ENCODE measurements around the gene ZSCAN18.
"Not testable (repeated sequence)": the region's sequence is repeated elsewhere in the genome, so short reads cannot be mapped to it uniquely, and the experiment has no call there.

The ZSCAN18 gene, protein sequence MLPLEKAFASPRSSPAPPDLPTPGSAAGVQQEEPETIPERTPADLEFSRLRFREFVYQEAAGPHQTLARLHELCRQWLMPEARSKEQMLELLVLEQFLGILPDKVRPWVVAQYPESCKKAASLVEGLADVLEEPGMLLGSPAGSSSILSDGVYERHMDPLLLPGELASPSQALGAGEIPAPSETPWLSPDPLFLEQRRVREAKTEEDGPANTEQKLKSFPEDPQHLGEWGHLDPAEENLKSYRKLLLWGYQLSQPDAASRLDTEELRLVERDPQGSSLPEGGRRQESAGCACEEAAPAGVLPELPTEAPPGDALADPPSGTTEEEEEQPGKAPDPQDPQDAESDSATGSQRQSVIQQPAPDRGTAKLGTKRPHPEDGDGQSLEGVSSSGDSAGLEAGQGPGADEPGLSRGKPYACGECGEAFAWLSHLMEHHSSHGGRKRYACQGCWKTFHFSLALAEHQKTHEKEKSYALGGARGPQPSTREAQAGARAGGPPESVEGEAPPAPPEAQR

DNA sequence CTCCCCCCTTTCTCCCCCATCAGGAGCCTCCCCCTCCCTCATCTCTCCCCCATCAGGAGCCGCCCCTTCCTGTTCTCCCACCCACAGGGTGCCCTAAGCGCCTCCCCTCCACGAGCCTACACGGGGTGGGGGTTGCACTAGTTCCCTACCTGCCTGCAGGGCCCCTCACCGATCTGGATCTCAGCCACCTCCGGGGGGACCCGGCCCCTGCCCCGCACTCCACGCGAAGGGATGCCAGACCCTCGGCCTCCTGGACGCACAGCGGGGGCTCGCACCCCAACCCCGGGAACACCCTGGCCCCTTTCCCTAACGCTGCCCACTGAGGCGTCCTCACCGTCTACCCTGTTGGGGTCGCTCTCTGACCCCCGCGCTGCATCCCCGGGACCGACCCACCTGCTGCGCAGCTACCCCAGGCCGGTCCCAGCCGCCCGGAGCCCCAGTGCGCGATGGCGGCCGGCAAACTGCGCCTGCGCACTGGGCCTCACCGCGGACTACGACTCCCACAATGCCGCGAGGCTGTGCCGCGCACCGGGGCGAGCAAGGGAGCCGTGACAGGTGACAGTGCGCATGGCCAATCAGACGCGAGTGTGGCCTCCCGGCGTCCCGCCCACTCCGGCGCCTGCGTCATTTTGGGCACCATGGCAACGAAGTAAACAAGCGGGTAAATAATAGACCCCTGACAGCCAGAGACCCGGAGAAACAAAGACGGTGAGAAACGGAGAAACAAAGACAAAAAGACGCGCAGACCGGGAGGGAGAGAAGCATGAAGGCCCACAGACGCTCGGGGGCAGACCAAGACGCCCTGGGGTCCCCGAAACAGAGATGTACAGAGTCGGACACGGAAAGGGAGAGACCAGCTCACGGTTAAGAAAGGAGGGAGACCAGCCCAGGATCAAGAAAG, at the start of gene ZSCAN18:
Gene ZSCAN18, minus strand, starts transcription at position 451 of the 901 bp plus-strand sequence. CDS start 7,964 bp downstream, outside the sequence.
- DNase-seq = peak; percentile 92 to 95

DNA sequence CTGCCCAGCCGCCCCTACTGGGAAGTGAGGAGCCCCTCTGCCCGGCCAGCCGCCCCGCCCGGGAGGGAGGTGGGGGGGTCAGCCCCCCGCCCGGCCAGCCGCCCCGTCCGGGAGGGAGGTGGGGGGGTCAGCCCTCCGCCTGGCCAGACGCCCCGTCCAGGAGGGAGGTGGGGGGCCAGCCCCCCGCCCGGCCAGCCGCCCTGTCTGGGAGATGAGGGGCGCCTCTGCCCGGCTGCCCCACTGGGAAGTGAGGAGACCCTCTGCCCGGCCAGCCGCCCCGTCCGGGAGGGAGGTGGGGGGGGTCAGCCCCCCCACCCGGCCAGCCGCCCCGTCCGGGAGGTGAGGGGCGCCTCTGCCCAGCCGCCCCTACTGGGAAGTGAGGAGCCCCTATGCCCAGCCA, 49.4 kb upstream of the ZSCAN18 start:
- not testable (repeated sequence) for DNase-seq

DNA sequence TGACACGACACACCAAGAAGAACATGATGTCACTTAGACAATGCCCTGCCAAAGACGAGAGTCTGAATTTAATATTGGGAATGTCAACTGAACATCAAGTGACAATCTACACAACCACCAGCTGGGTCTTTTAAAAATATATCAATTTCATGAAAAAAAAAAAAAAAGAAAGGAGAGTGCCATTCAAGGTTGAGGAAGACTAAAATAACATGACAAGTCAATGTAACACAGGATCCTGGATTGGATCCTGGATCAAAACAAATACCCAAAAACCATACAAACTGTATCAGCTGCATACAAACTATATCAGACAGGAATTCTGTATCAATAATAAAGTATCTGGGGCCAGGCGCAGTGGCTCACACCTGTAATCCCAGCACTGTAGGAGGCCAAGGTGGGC, 47.8 kb upstream of the ZSCAN18 start:
- no peak for DNase-seq

DNA sequence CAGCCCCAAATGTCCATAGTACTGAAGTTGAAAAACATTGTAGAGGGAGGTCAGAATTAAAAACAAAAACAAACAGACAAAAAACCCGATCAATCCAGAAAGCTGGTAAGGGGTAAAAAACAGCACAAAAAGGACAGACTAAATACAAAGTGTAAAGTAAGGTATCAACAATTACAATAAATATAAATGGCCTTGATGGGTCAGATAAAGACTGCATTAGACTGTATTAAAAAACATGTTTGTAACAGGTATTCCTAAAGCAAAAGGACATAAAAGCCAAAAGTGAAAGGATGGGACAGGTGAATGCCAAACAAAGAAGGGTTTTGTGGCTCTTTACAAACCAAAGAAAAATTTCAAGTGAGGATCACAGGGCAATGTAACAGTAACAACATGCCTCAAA, 36.2 kb upstream of the ZSCAN18 start:
- no peak for DNase-seq

DNA sequence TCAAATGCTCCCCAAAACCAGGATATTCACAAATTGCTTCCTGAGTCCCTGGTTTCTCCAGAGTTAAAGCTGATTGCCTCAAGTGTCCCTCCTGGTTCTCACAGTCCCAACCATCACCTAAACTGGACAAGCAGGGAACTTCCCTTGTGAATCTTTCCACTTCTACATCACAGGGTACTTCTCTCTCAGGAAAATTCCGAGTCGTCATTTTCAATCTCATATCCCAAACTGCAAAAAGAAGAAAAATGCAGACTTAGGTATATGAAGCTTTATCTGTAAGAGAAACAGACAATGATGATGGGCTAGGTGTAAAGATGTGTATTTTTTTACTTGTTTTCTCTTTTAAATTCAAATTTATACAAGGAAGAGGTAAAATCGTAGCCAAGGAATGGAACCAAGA, 31.3 kb upstream of the ZSCAN18 start:
- no peak for DNase-seq

DNA sequence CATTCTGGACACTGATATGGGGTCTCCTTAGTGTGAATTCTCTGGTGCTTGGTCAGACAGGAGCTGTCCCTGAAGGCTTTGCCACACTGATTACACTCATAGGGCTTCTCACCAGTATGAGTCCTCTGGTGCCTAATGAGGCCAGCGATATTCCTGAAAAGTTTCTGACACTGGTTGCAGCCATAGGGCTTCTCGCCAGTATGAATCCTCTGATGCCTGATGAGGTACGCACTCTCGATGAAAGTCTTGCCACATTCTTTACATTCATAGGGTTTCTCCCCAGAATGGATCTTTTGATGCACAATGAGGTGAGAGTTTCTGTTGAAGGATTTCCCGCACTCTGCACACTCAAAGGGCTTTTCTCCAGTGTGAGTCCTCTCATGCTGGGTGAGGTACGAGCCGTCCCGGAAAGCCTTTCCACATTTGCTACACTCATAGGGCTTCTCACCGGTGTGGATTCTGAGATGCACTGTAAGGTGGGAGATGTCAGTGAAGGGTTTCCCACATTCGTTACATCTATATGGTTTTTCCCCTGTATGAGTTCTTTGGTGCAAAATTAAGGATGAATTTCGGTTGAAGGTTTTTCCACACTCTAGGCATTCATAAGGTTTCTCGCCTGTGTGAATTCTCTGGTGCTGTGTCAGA, 30.1 kb upstream of the ZSCAN18 start:
- DNase-seq = no peak

DNA sequence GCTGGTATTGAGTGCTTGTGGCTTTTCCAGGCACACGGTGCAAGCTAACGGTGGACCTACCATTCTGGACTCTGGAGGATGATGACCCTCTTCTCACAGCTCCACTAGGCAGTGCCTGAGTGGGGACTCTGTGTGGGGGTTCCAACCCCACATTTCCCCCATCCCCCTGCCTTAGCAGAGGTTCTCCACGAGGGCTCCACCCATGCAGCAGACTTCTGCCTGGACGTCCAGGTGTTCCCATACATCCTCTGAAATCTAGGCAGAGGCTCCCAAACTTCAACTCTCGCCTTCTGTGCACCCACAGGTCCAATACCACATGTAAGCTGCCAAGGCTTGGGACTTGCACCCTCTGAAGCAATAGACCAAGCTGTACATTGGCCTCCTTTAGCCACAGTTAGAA, 25.3 kb upstream of the ZSCAN18 start:
- no peak for DNase-seq

DNA sequence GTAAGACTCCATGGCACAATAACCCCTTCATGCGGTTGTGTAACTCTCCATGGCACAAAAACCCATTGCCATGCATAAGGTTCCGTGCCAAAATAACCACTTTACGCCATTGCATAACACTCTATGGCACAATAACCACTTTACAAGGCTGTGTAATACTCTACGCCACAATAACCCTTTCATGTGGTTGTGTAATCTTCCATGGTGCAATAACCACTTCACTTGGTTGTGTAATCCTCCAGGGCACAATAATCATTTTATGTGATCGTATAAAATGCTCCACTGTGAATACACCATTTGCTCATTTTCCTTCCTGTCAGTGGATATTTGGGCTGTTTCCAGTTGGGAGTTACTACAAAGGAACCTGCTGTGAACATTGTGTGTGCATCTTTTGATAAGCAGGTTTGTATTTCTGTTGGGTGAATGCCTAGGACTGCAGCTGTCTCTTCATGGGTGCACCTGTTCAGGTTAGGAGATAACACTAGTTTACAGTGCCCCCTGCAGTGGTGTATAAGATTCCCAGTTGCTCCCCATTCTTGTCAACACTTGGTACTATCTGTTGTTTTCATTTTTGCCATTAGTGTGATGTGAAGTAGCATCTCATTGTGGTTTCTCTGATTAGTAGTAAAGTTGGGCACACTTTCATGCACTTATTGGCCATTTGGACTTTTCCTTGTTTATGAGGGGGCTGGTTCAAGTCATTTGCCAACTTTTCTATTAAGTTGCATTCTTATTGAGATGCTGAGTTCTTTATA, 21.1 kb upstream of the ZSCAN18 start:
- DNase-seq = no peak

DNA sequence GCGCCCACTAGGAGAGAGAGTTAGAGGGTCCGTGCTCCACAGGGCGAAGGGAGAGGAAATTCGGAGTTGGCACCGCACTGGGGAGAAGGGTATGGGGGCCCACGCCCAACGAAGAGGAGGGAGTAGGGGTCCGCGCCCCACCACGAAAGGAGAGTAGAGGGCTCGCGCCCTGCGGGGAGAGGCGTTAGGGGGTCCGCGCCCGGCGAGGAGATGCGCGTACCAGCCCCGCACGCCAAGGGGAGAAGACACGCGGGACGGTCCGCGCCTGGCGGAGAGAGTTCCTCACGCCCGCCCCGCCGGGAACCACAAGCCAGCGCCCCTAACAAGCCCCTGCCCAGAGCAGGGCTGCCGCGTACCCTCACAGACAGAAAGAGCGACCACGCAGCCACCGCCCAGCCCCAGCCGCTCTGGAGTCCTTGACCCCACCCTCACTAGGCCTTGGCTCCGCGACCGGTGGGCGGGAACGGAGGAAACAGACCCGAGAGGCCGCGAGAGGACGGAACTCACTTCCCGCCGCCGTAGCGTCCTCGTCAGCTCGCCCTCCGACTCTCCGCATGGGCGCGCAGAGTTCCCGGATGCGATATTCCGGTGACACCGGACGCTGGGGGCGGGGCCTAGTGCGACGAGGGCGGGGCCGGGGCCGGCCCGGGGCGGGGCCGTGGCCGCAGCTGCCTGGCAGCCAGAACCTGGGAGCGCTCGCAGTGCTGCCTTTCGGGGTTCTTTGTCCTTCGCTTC, 20.0 kb upstream of the ZSCAN18 start:
- no peak for DNase-seq

DNA sequence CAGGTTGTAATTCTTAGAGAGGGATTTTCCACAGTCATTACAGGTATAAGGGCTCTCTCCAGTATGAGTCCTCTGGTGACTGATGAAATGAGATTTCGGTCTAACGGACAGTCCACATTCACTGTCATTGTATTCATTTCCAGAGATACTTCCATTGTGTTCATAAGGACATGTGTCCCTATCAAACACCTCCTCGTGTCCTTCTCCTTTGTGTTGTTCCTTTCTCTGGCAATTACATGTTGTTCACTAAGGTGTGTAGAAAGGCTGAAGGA, 10.5 kb upstream of the ZSCAN18 start:
- DNase-seq = no peak

DNA sequence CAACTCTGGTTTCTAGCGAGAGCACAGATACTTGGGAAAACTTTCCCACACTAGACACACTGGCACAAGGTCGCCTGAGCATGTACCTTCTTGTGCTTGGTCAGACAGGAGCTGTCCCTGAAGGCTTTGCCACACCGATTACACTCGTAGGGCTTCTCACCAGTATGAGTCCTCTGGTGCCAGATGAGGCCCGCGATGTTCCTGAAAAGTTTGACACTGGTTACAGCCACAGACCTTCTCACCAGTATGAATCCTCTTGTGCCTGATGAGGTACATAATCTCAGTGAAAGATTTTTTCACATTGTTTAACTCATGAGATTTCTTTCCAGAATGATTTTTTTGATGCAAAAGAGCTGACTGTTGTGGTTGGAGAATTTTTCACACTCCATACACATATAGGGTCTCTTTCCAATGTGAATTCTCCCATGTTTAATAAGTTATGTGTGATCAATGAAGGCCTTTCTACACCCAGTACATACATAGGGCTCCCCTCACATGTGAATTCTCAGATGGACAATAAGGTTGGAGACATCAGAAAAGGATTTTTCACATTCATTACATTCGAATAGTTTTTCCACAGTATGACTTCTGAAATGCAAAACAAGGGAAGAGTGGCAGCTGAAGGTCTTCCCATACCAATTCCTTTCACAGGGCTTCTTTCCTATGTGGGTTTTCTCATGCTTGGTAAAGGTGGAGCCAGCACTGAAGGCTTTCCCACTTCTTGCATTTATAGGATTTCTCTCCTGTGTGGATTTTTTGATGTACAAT, 9.9 kb upstream of the ZSCAN18 start:
- DNase-seq = no peak

DNA sequence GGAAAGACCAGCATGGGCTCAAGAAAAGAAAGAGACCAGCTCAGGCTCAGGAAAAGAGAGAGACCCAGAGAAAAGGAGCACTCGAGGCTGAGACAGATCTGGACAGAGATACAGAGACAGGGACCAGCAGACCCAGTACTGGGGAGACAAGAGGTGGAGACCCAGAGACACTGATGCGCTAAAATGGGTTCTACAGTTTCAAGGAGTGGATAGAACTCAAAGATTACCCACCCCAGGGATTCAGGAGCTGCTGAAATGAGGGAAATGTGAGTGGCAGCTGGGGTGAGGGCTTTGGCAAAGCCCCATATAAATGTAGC, 609 bp upstream of the ZSCAN18 start:
- DNase-seq = no peak

DNA sequence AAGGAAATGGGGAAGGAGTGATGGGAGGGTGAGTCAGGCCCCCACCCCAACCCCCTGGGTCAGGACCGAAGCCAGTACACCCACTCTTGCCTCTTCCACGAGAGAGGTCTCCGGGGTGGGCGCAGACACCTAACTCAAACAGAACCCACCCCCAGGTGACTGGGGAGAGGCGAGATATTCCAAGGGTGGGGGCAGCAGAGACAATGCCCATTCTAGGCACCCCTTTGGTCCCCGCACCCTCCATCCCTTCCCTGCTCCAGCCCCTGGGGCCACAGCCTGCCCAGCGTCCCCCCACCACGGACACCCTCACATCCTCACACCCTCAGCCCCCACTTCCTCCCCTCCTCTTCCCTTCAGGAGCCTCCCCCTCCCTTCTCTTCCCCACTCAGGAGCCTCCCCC, 682 bp downstream of the ZSCAN18 start:
- DNase-seq = no peak

DNA sequence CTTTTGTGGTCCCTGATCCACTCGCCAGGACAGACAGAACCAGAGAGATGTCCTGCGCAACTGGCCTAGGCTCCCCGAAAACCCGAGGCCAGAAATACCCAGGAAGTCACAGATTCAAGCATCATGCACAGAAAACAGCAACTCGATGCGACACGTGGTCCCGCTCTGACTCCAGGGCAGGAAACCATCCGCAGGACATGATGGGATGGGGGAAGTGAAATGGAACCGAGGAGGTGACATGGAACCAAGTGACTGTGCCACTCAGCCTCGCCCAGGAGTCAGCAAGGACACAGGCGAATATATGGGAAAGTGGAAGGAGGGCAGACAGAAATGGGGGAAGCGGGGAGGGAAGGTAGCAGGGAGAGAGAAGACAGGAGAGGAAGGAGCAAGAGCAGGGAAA, 1.1 kb downstream of the ZSCAN18 start:
- DNase-seq = no peak

DNA sequence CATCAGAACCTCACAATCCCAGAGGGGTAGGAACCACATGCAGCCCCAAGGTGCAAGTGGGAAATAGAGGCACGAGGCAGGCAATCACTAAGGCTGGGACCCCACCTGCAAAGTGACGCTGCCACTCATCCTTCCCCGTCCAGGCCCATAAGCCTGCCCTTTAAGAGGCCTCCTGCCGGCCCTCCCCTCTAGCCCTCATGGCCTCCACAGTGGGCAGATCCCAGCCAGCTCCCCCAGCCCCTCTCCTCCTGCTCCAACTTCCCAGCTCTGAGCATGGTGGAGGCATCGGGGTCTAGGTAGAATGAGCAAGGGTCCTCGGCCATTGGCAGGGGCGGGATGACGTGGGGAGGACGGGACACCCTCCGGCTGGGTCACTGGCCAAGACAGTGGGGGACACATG, 2.7 kb downstream of the ZSCAN18 start:
- no peak for DNase-seq

DNA sequence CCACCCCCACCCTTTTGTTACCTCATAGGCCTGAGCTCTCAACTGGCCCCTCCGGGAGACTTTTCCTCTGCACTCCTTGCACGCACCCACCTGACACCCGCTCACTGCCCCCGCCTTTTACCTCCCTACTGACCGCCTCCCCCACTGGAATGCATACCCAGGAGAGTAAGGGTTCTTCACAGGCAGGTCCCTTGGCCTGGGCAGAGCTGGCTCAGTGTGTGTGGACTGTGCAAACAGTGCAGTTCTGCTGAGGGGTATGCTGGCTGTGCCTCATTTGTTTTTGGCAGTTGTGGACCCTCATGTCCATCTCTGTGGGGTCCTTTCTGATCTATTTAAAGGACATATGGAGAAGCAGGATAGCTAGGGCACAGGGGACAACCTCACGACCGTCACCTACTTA, 5.0 kb downstream of the ZSCAN18 start:
- no peak for DNase-seq

DNA sequence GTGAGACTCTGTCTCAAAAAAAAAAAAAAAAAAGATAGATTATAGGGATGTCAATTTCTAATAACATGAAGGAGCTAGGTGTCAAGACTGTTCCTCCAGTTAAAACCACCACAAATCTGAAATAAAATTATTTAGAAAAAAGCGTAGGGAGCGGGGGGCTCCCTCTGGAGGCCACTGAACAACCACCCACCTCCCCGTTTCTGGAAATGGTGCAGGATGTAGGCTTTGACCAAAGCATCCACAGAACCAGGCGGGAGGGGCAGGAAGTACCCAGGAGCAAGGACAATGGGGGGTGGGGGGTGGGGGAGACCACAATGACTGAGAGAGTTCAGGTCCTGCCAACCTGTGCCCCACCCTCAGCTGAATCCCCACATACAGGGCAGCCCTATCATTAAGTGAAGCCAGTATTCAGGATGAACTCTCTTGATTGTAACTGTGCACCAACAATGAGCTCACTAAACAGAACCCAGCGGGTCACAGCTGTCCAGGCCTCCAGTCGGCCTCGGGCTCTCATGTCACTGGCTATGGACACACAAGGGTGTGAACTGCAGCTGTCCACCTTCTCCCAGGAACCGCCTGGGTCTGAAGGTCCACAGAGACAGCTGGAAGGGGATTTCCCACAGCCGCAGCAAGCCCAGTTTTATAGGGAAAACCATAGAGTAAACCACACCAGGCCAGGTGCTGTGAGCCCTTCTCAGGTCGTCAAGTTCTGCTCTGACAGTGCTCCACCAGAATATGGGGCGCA, 6.6 kb downstream of the ZSCAN18 start:
- DNase-seq = no peak

DNA sequence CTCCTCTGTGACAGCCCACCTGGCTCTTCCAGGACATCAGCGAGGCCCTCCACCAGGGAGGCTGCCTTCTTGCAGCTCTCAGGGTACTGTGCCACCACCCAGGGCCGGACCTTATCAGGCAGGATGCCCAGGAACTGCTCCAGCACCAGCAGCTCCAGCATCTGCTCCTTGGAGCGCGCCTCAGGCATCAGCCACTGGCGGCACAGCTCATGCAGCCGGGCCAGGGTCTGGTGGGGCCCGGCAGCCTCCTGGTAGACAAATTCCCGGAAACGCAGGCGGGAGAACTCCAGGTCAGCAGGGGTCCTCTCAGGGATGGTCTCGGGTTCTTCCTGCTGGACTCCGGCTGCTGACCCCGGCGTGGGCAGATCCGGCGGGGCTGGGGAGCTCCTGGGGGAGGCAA, 8.2 kb downstream of the ZSCAN18 start:
- no peak for DNase-seq

DNA sequence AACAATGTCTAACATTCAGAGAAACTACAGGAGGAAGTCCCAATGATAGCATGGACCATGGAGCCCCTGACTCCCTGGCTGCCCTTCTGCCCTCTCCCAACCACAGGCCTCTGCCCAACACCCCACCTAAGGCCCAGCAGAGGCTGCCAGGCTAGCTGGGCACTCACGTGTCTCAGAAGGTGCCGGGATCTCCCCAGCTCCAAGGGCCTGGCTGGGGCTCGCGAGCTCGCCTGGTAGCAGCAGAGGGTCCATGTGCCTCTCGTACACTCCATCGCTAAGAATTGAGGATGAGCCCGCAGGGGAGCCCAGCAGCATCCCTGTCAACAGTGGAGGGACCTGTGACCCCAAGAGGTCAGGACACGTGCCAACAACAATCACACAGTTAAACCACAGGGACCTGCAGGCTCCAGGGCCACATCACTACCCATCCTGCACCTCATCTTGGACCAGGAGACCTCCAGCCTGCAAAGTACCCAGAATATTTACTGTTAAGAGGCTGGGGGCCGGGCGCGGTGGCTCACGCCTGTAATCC, 9.4 kb downstream of the ZSCAN18 start:
- DNase-seq = no peak

Data from hippocampal formation (tissue), 2 donors.